Activated T-helper 9 cell treated with anti-CD3 and anti-CD28 coated beads, Interleukin-2, amount 50 U/mL, for 16 hours (primary cell): ENCODE results near the gene OR4M1.
"Not testable (repeated sequence)": the region's sequence is repeated elsewhere in the genome, so short reads cannot be mapped to it uniquely, and the experiment has no call there.

Source experiments
- DNase-seq: peaks from one replicate; pipeline ENCODE4 v3.0.0-alpha.2; 2020; ENCODE audit warnings: low read depth

The OR4M1 gene

GRCh38 chr14:19823178-19823577, 49.9 kb downstream of the OR4M1 start:
- DNase-seq: no peak

- no peak for DNase-seq
Measured at GRCh38 chr14:19823765-19824164, 50.5 kb downstream of the OR4M1 start.

- DNase-seq: not testable (repeated sequence)
Measured at GRCh38 chr14:19827626-19828244, 54.4 kb downstream of the OR4M1 start.

DNA sequence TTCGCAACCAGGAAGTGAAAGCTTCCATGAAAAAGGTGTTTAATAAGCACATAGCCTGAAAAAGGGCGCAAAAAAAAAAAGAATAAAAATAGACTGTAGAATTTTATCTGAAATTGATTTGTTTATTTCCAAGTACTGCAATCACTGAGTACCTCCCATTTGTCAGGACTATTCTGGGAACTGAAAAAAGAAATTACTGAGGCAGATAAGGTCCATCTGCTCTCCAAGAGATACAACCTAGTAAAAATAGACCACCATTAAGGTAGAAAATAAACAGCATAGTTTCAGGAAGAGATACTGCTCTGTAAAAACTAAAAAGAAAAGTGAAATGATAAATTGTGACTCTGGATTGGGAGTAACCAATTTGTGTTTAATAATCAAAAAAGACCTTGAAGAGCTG, 55.0 kb downstream of the OR4M1 start:
- DNase-seq: no peak
